Measurements from ENCODE around the gene SMIM22. TPM values are rescaled to one million over a fixed set of nuclear protein-coding genes. Genes with fewer than 3 reads are reported as not detected.

The SMIM22 gene
- total RNA-seq, 1 experiment from 2014 or later, result 3.3 TPM

DNA sequence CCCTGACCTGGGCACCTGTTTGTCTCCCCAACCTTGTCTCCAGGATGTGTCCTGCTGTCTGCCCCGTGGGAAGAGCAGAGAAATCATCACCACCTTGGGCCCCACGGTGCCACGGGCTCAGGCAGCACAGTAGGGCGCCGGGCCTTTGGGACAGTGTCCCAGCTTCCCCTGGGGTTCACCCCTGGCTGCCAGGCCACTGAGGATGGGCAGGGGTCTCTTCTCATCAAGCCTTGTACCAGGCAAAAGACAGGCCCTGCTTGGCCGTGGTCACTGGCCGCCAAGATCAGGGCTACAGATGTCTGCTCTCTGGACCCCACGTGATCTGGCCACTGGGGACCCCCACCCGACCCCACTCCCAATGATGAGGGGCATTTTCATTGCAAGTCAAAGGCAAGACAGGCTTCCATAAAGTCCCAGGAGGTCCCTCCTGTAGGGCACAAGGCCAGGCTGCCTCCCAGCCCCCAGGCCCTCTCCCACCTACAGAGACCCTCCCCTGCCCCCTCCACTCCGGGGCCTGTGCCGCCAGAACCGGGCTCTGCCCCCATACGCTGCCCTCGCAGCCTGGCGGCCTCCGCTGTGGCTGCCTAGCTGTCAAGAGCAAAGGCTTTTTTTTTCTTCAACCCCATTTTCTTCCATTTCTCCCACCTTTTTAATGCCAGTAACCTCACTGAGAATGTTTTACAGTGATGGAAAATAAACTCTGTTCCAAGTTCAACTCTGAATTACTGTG, 46.3 kb upstream of the SMIM22 start:
- no peaks in the 10 kb centered on the region for H3K4me1 ChIP-seq (ENCODE audit: control insufficient read depth in 1 of 2, insufficient read depth in 2 of 2, low read length in 2 of 2)
- BruUV-seq (replicated peaks), result no TSS peak
- H3K9me3 ChIP-seq (ENCODE audit: control insufficient read depth in 1 of 2, insufficient read depth in 1 of 2, low read depth in 1 of 2, low read length in 2 of 2), result no peaks in the 10 kb centered on the region
- intact Hi-C loops (cut with micrococcal nuclease), result no loop called here
- no peak overlapping the region for H3K9ac ChIP-seq (ENCODE audit: low read length)
- no peak overlapping the region for H3K27ac ChIP-seq (ENCODE audit: low read depth, low read length)
- H3K9me2 ChIP-seq (ENCODE audit: insufficient read depth), result no peaks in the 10 kb centered on the region
- H3K4me3 ChIP-seq (replicated peaks in 1 of 2; ENCODE audit: low read depth in 1 of 2, low read length in 2 of 2), result no peak overlapping the region
- H2AFZ ChIP-seq (ENCODE audit: low read depth, low read length, poor library complexity, severe bottlenecking), result no peak overlapping the region
- no peaks in the 10 kb centered on the region for H3K27me3 ChIP-seq (ENCODE audit: insufficient read depth, low read length)
- H3K4me2 ChIP-seq (ENCODE audit: low read length), result no peak overlapping the region
- no peaks in the 10 kb centered on the region for H4K20me1 ChIP-seq (ENCODE audit: insufficient read depth)
- CTCF ChIA-PET, result no interaction called here
- POLR2A ChIA-PET, result no interaction called here
- no peak for DNase-seq (ENCODE audit: low read depth, low spot score)
- H3K36me3 ChIP-seq (ENCODE audit: control insufficient read depth in 1 of 2, insufficient read depth in 2 of 2, low read length in 2 of 2), result peaks cover 0 to 8% of the 10 kb centered on the region in 2 experiments; a peak in 3 of 4 replicates
- no peak for ATAC-seq
- no peak for TF ChIP-seq CTCF (IDR thresholded peaks at IDR 0.05 in 2 of 3, conservative IDR thresholded peaks at IDR 0.05 in 1 of 3; ENCODE audit: borderline replicate concordance in 1 of 3, insufficient read depth in 1 of 3, low read depth in 2 of 3, low read length in 2 of 3)
- no peak for TF ChIP-seq ZFX (IDR thresholded peaks at IDR 0.05)
- TF ChIP-seq YY1 (IDR thresholded peaks at IDR 0.05; ENCODE audit: extremely low read depth, insufficient replicate concordance, low read depth, low read length), result no peak
- no peak for TF ChIP-seq JUND (IDR thresholded peaks at IDR 0.05)
- TF ChIP-seq SP1 (IDR thresholded peaks at IDR 0.05; ENCODE audit: low read depth), result no peak
- no peak for TF ChIP-seq POLR2AphosphoS5 (IDR thresholded peaks at IDR 0.05; ENCODE audit: low read depth, low read length)
- TF ChIP-seq ZBTB33 (IDR thresholded peaks at IDR 0.05; ENCODE audit: extremely low read depth, insufficient replicate concordance, low read length), result no peak
- TF ChIP-seq REST (IDR thresholded peaks at IDR 0.05; ENCODE audit: low read depth), result no peak
- RAD21 ChIA-PET (ENCODE audit: low non-redundant PET in 1 of 2, low total read pairs in 2 of 2, uncharacterized antibody in 2 of 2, unreplicated experiment in 2 of 2), result no interaction called here
- H3K79me2 ChIP-seq (ENCODE audit: insufficient read depth, low read length), result no peaks in the 10 kb centered on the region
